Endothelial cell of umbilical vein (primary cell): ENCODE results near the gene MFRP. TPM values are rescaled to one million over a fixed set of nuclear protein-coding genes. Genes with fewer than 3 reads are reported as not detected.

Experiments
- BruUV-seq: library from RNA; stranded (reverse); fragments of 400-500 nt; replicated peaks from 2 replicates; lab custom pipeline; 2021; lab: Mats Ljungman, UMichigan
- CTCF ChIA-PET: fragments of 300-600, 350-600 bp; sonication (Branson Sonifier 250); formaldehyde crosslinking; loops from one replicate; lab custom pipeline; 2021; ENCODE audit warnings: antibody characterized with exemption, inconsistent platforms; lab: Charles Lee
- POLR2A ChIA-PET: fragments of 300-600, 350-600 bp; sonication (Branson Sonifier 250); formaldehyde crosslinking; loops from one replicate; lab custom pipeline; 2021; ENCODE audit warnings: antibody characterized with exemption, inconsistent platforms; lab: Charles Lee
- DNase-seq: peaks from one replicate; pipeline ENCODE4 v3.0.0-alpha.2; 2011; ENCODE audit warnings: low read depth, low spot score
- FAIRE-seq: peaks from 2 replicates; lab custom pipeline; 2011; peaks lifted over from hg19 to GRCh38; lab: Jason Lieb, UNC
- H2AFZ ChIP-seq: 2 replicates; pipeline ENCODE4 v1.6.0; 2012; ENCODE audit warnings: low read depth, low read length, control low read depth, inconsistent platforms
- H3K27ac ChIP-seq: 2 replicates; pipeline ENCODE4 v1.5.1; 2011; ENCODE audit warnings: low read depth, mild to moderate bottlenecking, control low read depth, low read length, moderate library complexity; ENCODE audit not compliant: insufficient read depth
- H3K27me3 ChIP-seq, 2 experiments: 2 replicates each; pipeline versions ENCODE4 v1.6.0 to v1.6.1; 2011; ENCODE audit warnings: low read length in 2 of 2, mixed read lengths in 1 of 2; ENCODE audit not compliant: control insufficient read depth in 2 of 2, insufficient read depth in 2 of 2
- H3K36me3 ChIP-seq, 2 experiments: 2 replicates in 1 of 2; 3 replicates in 1 of 2; pipeline ENCODE4 v1.5.1; 2011; ENCODE audit warnings: low read length in 2 of 2, mild to moderate bottlenecking in 1 of 2, moderate library complexity in 1 of 2; ENCODE audit not compliant: control insufficient read depth in 2 of 2, insufficient read depth in 2 of 2; ENCODE audit errors: extremely low read depth in 1 of 2
- H3K4me1 ChIP-seq: 3 replicates; pipeline ENCODE4 v1.5.1; 2011; ENCODE audit warnings: mild to moderate bottlenecking, low read length; ENCODE audit not compliant: control insufficient read depth, insufficient read depth; ENCODE audit errors: extremely low read depth
- H3K4me2 ChIP-seq: 2 replicates; pipeline ENCODE4 v1.6.1; 2011; ENCODE audit warnings: low read length, control low read depth, mixed read lengths; ENCODE audit not compliant: insufficient read depth
- H3K4me3 ChIP-seq, 3 experiments: fragments of 200-600 bp in 1 of 3; sonication (generic), shearing (Covaris generic) in 1 of 3; replicated peaks in 1 of 3; 2 replicates each; pipeline ENCODE4 v1.5.1; 2011 to 2016; ENCODE audit warnings: control low read depth in 3 of 3, low read length in 3 of 3, mild to moderate bottlenecking in 2 of 3, inconsistent platforms in 1 of 3, low read depth in 1 of 3, moderate library complexity in 1 of 3; ENCODE audit not compliant: insufficient read depth in 1 of 3
- H3K79me2 ChIP-seq: 2 replicates; pipeline ENCODE4 v1.6.0; 2012; ENCODE audit warnings: low read length, inconsistent platforms; ENCODE audit not compliant: control insufficient read depth, insufficient read depth
- H3K9ac ChIP-seq: replicated peaks from 2 replicates; pipeline ENCODE3; 2011; ENCODE audit warnings: low read length, control low read depth; ENCODE audit not compliant: insufficient read depth; ENCODE audit errors: extremely low read depth
- H3K9me1 ChIP-seq: replicated peaks from 3 replicates; pipeline ENCODE4 v1.6.0; 2011; ENCODE audit warnings: mild to moderate bottlenecking, low read length; ENCODE audit not compliant: control insufficient read depth, insufficient read depth; ENCODE audit errors: extremely low read depth
- H3K9me3 ChIP-seq: replicated peaks from 2 replicates; pipeline ENCODE4 v1.5.1; 2012; ENCODE audit warnings: low read length, inconsistent platforms; ENCODE audit not compliant: control insufficient read depth, insufficient read depth
- H4K20me1 ChIP-seq: replicated peaks from 2 replicates; pipeline ENCODE3; 2011; ENCODE audit warnings: mild to moderate bottlenecking, low read length; ENCODE audit not compliant: control insufficient read depth, insufficient read depth; ENCODE audit errors: extremely low read depth
- EZH2 ChIP-seq: IDR thresholded peaks from 2 replicates; pipeline ENCODE4 v1.6.1; 2012; ENCODE audit warnings: borderline replicate concordance, low read depth, mild to moderate bottlenecking, moderate library complexity, low read length, inconsistent platforms; ENCODE audit not compliant: severe bottlenecking
- FOS ChIP-seq: IDR thresholded peaks from 2 replicates; pipeline ENCODE4 v1.6.1; 2011; ENCODE audit warnings: mild to moderate bottlenecking, low read length, moderate library complexity, borderline replicate concordance; ENCODE audit not compliant: insufficient read depth
- GATA2 ChIP-seq: IDR thresholded peaks from 2 replicates; pipeline ENCODE4 v1.7.0; 2011; ENCODE audit warnings: low read depth, mild to moderate bottlenecking, moderate library complexity, mixed read lengths, low read length; ENCODE audit not compliant: insufficient read length, insufficient read depth
- JUN ChIP-seq: IDR thresholded peaks from 2 replicates; pipeline ENCODE4 v1.6.1; 2011; ENCODE audit warnings: borderline replicate concordance, low read depth; ENCODE audit not compliant: insufficient read length, insufficient read depth
- MAX ChIP-seq: IDR thresholded peaks from 2 replicates; pipeline ENCODE4 v1.6.1; 2011; ENCODE audit not compliant: insufficient read depth, insufficient read length
- MYC ChIP-seq: IDR thresholded peaks from one replicate; pipeline ENCODE4 v1.6.1; 2011; ENCODE audit warnings: mild to moderate bottlenecking, low read depth, low read length
- POLR2A ChIP-seq: IDR thresholded peaks from 2 replicates; pipeline ENCODE4 v1.6.1; 2012; ENCODE audit warnings: low read depth, mild to moderate bottlenecking, control low read depth, low read length
- POLR2AphosphoS5 ChIP-seq: IDR thresholded peaks from 2 replicates; pipeline ENCODE4 v1.6.1; 2012; ENCODE audit warnings: low read depth, mild to moderate bottlenecking, control low read depth, low read length, moderate library complexity; ENCODE audit not compliant: insufficient read depth
- dilution Hi-C: fragments of 300-500 bp; cut with MboI; formaldehyde crosslinking; loops from one replicate; pipeline ENCODE4 v1.15.0; 2019; ENCODE audit warnings: low sequenced_read_pairs; ENCODE audit not compliant: extremely low pct_ligation_motif_present
- intact Hi-C: fragments of 100-400 bp; cut with micrococcal nuclease; formaldehyde crosslinking; loops from one replicate; pipeline ENCODE4 v1.10.0; 2022
- polyA plus RNA-seq, 4 experiments: library from polyadenylated mRNA; depleted of rRNA in 3 of 4; stranded (reverse) in 3 of 4; unstranded in 1 of 4; fragments of >200 nt; gene quantifications; 2 replicates each; pipeline versions ENCODE4 v1.2.1 to v1.2.3, GENCODE V29; 2011 to 2012; ENCODE audit warnings: missing spikeins in 1 of 4
- total RNA-seq: library from RNA; stranded (reverse); gene quantifications from 2 replicates; pipeline ENCODE4 v1.2.3, GENCODE V29; 2021
- TF ChIP-seq, protein P1 (sequence below), 2 donors: IDR thresholded peaks; 1 replicate in 1 of 2; 2 replicates in 1 of 2; pipeline ENCODE4 v1.5.1; 2011; ENCODE audit warnings: low read length in 2 of 2, mild to moderate bottlenecking in 2 of 2, moderate library complexity in 2 of 2, control low read depth in 1 of 2, inconsistent platforms in 1 of 2, low read depth in 1 of 2; ENCODE audit not compliant: insufficient read depth in 1 of 2; ENCODE audit errors: extremely low read depth in 1 of 2

Gene MFRP
- total and polyA plus RNA-seq, 2 donors (not counting 3 experiments of a cell fraction or from before 2014, with no cell fraction given): 0.08 TPM; not detected in 1

- no peaks in the 10 kb centered on the region for H3K36me3 ChIP-seq
- no peak for DNase-seq
- TF ChIP-seq FOS (no peak), POLR2A (no peak), MAX (no peak), MYC (no peak), POLR2AphosphoS5 (no peak), JUN (no peak), GATA2 (no peak), EZH2 (no peak)
- TF ChIP-seq, protein P1, sequence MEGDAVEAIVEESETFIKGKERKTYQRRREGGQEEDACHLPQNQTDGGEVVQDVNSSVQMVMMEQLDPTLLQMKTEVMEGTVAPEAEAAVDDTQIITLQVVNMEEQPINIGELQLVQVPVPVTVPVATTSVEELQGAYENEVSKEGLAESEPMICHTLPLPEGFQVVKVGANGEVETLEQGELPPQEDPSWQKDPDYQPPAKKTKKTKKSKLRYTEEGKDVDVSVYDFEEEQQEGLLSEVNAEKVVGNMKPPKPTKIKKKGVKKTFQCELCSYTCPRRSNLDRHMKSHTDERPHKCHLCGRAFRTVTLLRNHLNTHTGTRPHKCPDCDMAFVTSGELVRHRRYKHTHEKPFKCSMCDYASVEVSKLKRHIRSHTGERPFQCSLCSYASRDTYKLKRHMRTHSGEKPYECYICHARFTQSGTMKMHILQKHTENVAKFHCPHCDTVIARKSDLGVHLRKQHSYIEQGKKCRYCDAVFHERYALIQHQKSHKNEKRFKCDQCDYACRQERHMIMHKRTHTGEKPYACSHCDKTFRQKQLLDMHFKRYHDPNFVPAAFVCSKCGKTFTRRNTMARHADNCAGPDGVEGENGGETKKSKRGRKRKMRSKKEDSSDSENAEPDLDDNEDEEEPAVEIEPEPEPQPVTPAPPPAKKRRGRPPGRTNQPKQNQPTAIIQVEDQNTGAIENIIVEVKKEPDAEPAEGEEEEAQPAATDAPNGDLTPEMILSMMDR (IDR thresholded peaks at IDR 0.05; ENCODE audit: extremely low read depth in 1 of 2, insufficient read depth in 1 of 2, low read depth in 1 of 2, low read length in 2 of 2): no peak
- H3K9me1 ChIP-seq: no peaks in the 10 kb centered on the region
- H3K4me2 ChIP-seq: no peak overlapping the region
- CTCF ChIA-PET: interaction anchor here (1.2 to 2.8 kb wide), 4 partner anchors 8 to 24 kb away, joined by 6 to 21 read pairs (median 12); no protein-coding TSS in a partner anchor
- dilution Hi-C loops: no loop called here
- no peak overlapping the region for H3K9ac ChIP-seq
- no peak overlapping the region for H3K4me3 ChIP-seq
- POLR2A ChIA-PET: no interaction called here
- no peaks in the 10 kb centered on the region for H4K20me1 ChIP-seq
- no peaks in the 10 kb centered on the region for H3K9me3 ChIP-seq
- no TSS peak for BruUV-seq
- FAIRE-seq: no peak
- intact Hi-C loops: no loop called here
- H3K27ac ChIP-seq: no peak overlapping the region
- peaks cover 12 to 20% of the 10 kb centered on the region in 2 experiments for H3K27me3 ChIP-seq
- H3K4me1 ChIP-seq: no peaks in the 10 kb centered on the region
- no peaks in the 10 kb centered on the region for H3K79me2 ChIP-seq
- H2AFZ ChIP-seq: no peak overlapping the region
Measured at GRCh38 chr11:119362741-119363080, 16.2 kb upstream of the MFRP start.
